Measurements from ENCODE around the gene HNRNPA2B1.

HNRNPA2B1 gene

GRCh38 chr7:26216049-26216448 lies 15.5 kb upstream of the HNRNPA2B1 start:
- H3K27me3 ChIP-seq (replicated peaks; ENCODE audit: insufficient read depth, low read length) = no peaks in the 10 kb centered on the region
- no peaks in the 10 kb centered on the region; the same call in 1 of the 2 replicates for H3K36me3 ChIP-seq (replicated peaks; ENCODE audit: insufficient read depth, low read length)
- no peaks in the 10 kb centered on the region for H3K9me2 ChIP-seq (replicated peaks; ENCODE audit: insufficient read depth, low read length)
- TF ChIP-seq EZH2phosphoT487 (IDR thresholded peaks at IDR 0.05; ENCODE audit: low read length) (no peak), EZH2 (optimal IDR thresholded peaks at IDR 0.05; ENCODE audit: low read depth, low read length) (no peak)
- TF ChIP-seq, protein P1, sequence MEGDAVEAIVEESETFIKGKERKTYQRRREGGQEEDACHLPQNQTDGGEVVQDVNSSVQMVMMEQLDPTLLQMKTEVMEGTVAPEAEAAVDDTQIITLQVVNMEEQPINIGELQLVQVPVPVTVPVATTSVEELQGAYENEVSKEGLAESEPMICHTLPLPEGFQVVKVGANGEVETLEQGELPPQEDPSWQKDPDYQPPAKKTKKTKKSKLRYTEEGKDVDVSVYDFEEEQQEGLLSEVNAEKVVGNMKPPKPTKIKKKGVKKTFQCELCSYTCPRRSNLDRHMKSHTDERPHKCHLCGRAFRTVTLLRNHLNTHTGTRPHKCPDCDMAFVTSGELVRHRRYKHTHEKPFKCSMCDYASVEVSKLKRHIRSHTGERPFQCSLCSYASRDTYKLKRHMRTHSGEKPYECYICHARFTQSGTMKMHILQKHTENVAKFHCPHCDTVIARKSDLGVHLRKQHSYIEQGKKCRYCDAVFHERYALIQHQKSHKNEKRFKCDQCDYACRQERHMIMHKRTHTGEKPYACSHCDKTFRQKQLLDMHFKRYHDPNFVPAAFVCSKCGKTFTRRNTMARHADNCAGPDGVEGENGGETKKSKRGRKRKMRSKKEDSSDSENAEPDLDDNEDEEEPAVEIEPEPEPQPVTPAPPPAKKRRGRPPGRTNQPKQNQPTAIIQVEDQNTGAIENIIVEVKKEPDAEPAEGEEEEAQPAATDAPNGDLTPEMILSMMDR (IDR thresholded peaks at IDR 0.05; ENCODE audit: low read length) = no peak
- H3K9ac ChIP-seq (ENCODE audit: low read length) = no peak overlapping the region
- H3K4me2 ChIP-seq (ENCODE audit: low read depth, low read length) = no peak overlapping the region
- H3K27ac ChIP-seq (ENCODE audit: low read length) = no peak overlapping the region
- H3F3A ChIP-seq (ENCODE audit: insufficient read depth, low read length) = peaks cover 11% of the 10 kb centered on the region; the same call in 1 of the 2 replicates
- H4K20me1 ChIP-seq (ENCODE audit: insufficient read depth, low read length) = 0 out of 2 replicates have a peak, but pooled peaks cover 5% of the 10 kb centered on the region
- no peaks in the 10 kb centered on the region for H3K4me1 ChIP-seq (ENCODE audit: low read length)
- H2AFZ ChIP-seq (ENCODE audit: low read length) = no peak overlapping the region
- no peak for DNase-seq
- H3K79me2 ChIP-seq (ENCODE audit: low read length) = 0 out of 2 replicates have a peak, but pooled peaks cover 6% of the 10 kb centered on the region
- H3K9me3 ChIP-seq (replicated peaks; ENCODE audit: insufficient read depth, low read length) = no peaks in the 10 kb centered on the region
- no peak overlapping the region for H3K4me3 ChIP-seq (ENCODE audit: low read length)

DNA sequence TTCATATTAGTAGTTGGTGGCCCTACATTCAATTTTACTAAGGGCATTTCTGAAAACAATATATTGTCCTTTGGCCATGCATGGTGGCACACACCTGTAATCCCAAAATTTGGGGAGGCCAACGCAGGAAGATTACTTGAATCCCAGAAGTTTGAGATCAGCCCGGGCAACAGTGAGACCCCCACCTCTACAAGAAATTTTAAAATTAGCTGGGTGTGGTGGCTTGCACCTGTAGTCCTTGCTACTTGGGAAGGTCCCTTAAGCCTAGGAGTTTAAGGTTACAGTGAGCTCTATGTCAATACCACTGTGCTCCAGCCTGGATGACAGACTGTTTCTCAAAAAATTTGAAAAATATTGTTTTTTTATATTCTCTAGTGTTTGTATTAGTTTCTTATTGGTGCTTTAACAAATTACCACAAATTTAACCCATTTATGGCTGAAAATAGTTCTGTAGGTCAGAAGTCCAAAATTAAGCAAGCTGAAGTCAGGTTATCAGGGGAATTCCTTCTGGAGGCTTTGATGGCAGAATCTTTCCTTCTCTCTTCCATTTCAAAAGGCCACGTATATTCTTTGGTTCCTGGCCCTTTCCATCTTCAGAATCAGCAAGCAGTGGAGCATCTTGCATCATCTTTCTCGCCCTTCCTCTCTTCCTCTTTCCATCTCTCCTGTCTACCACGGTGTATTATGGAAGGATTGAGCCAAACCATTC lies 13.4 kb upstream of the HNRNPA2B1 start:
- Histone ChIP-seq H3K9me2 (replicated peaks; ENCODE audit: insufficient read depth, low read length) (no peaks in the 10 kb centered on the region), H3K4me2 (ENCODE audit: low read depth, low read length) (no peak overlapping the region), H3K79me2 (ENCODE audit: low read length) (peaks cover 24% of the 10 kb centered on the region), H3K4me1 (ENCODE audit: low read length) (no peaks in the 10 kb centered on the region), H3K9me3 (replicated peaks; ENCODE audit: insufficient read depth, low read length) (no peaks in the 10 kb centered on the region), H3F3A (ENCODE audit: insufficient read depth, low read length) (peaks cover 11% of the 10 kb centered on the region; the same call in 1 of the 2 replicates), H3K4me3 (ENCODE audit: low read length) (no peak overlapping the region), H4K20me1 (ENCODE audit: insufficient read depth, low read length) (0 out of 2 replicates have a peak, but pooled peaks cover 5% of the 10 kb centered on the region), H2AFZ (ENCODE audit: low read length) (no peak overlapping the region), H3K9ac (ENCODE audit: low read length) (no peak overlapping the region), H3K36me3 (replicated peaks; ENCODE audit: insufficient read depth, low read length) (peaks cover 10% of the 10 kb centered on the region), H3K27me3 (replicated peaks; ENCODE audit: insufficient read depth, low read length) (no peaks in the 10 kb centered on the region), H3K27ac (ENCODE audit: low read length) (no peak overlapping the region)
- TF ChIP-seq EZH2phosphoT487 (IDR thresholded peaks at IDR 0.05; ENCODE audit: low read length) = no peak
- TF ChIP-seq, protein P1 (IDR thresholded peaks at IDR 0.05; ENCODE audit: low read length) = no peak
- no peak for DNase-seq

- DNase-seq = no peak
- Histone ChIP-seq H3K27me3 (replicated peaks; ENCODE audit: insufficient read depth, low read length) (no peaks in the 10 kb centered on the region), H3K9me2 (replicated peaks; ENCODE audit: insufficient read depth, low read length) (no peaks in the 10 kb centered on the region), H3F3A (ENCODE audit: insufficient read depth, low read length) (peaks cover 11% of the 10 kb centered on the region; the same call in 1 of the 2 replicates), H4K20me1 (ENCODE audit: insufficient read depth, low read length) (0 out of 2 replicates have a peak, but pooled peaks cover 5% of the 10 kb centered on the region), H3K9me3 (replicated peaks; ENCODE audit: insufficient read depth, low read length) (no peaks in the 10 kb centered on the region), H3K27ac (ENCODE audit: low read length) (no peak overlapping the region), H3K9ac (ENCODE audit: low read length) (no peak overlapping the region), H3K36me3 (replicated peaks; ENCODE audit: insufficient read depth, low read length) (peaks cover 14% of the 10 kb centered on the region), H3K4me2 (ENCODE audit: low read depth, low read length) (no peak overlapping the region), H3K4me3 (ENCODE audit: low read length) (no peak overlapping the region), H2AFZ (ENCODE audit: low read length) (no peak overlapping the region), H3K79me2 (ENCODE audit: low read length) (peaks cover 28% of the 10 kb centered on the region), H3K4me1 (ENCODE audit: low read length) (no peaks in the 10 kb centered on the region)
- TF ChIP-seq, protein P1 (IDR thresholded peaks at IDR 0.05; ENCODE audit: low read length) = no peak
- no peak for TF ChIP-seq EZH2phosphoT487 (IDR thresholded peaks at IDR 0.05; ENCODE audit: low read length)
- no peak for TF ChIP-seq EZH2 (optimal IDR thresholded peaks at IDR 0.05; ENCODE audit: low read depth, low read length)
These were observed 12.6 kb upstream of the HNRNPA2B1 start for GRCh38 chr7:26212921-26213718.

All from MM.1S (cell line).